Measurements from ENCODE around the gene ECEL1. TPM values are rescaled to one million over a fixed set of nuclear protein-coding genes. Genes with fewer than 3 reads are reported as not detected.

The ECEL1 gene
- total and polyA plus RNA-seq, 9 of the 15 experiments (the other 6 are each of a cell fraction or from before 2014, with no cell fraction given) = 0.09 TPM; not detected in 8

- no peak overlapping the region for H3K4me2 ChIP-seq (ENCODE audit: insufficient read depth, low read length)
- WGBS (ENCODE audit: insufficient coverage, low coverage, missing lambda C conversion rate) = 4% methylated on average over 8 of the region's 8 CpGs
- FAIRE-seq (no peak), DNase-seq (ENCODE audit: extremely low read depth in 1 of 4, low spot score in 3 of 4) (no peak), ATAC-seq (no peak)
- H3K27me3 ChIP-seq (ENCODE audit: control insufficient read depth in 2 of 2, insufficient read depth in 2 of 2, low read length in 2 of 2) = peaks cover 0 to 33% of the 10 kb centered on the region in 2 experiments; a peak in 2 of 5 replicates
- no peaks in the 10 kb centered on the region for H3K9me1 ChIP-seq (ENCODE audit: control insufficient read depth, insufficient read depth, low read length)
- H3K9ac ChIP-seq (ENCODE audit: insufficient read depth in 1 of 2, low read depth in 2 of 2, low read length in 2 of 2) = no peak overlapping the region
- no peaks in the 10 kb centered on the region for H3K4me1 ChIP-seq (replicated peaks in 1 of 2; ENCODE audit: control insufficient read depth in 2 of 2, insufficient read depth in 2 of 2, low read length in 2 of 2)
- TF ChIP-seq GABPB1 (CRISPR knock-in tag; IDR thresholded peaks at IDR 0.05) (no peak), ESRRA (IDR thresholded peaks at IDR 0.05; ENCODE audit: borderline replicate concordance, low read depth) (no peak), PBX2 (CRISPR knock-in tag; IDR thresholded peaks at IDR 0.05; ENCODE audit: low read depth) (no peak), PBX2 (tag; conservative IDR thresholded peaks at IDR 0.05; ENCODE audit: low read depth) (no peak), NFXL1 (CRISPR knock-in tag; IDR thresholded peaks at IDR 0.05) (no peak), POU5F1 (IDR thresholded peaks at IDR 0.05; ENCODE audit: borderline replicate concordance, low read depth, low read length, partially characterized antibody) (no peak), FOXK2 (conservative IDR thresholded peaks at IDR 0.05 in 1 of 2, IDR thresholded peaks at IDR 0.05 in 1 of 2; ENCODE audit: low read depth in 2 of 2) (no peak), RHOXF2B (CRISPR knock-in tag; conservative IDR thresholded peaks at IDR 0.05) (no peak), TARDBP (IDR thresholded peaks at IDR 0.05) (no peak), ATF2 (CRISPR knock-in tag; IDR thresholded peaks at IDR 0.05) (no peak)
- CTCF ChIA-PET (ENCODE audit: low intra/inter-chr PET ratio) = no interaction called here
- POLR2A ChIA-PET = no interaction called here
- in situ Hi-C loops (cut with MboI) (no loop called here), intact Hi-C loops (cut with micrococcal nuclease) (no loop called here)
- H3K27ac ChIP-seq (ENCODE audit: extremely low read depth, low read depth, low read length) = no peak overlapping the region
- no TSS peak for BruUV-seq (replicated peaks)
- no peaks in the 10 kb centered on the region for H3K36me3 ChIP-seq (ENCODE audit: control insufficient read depth, insufficient read depth, low read length)
- H3K9me3 ChIP-seq (replicated peaks; ENCODE audit: control insufficient read depth, insufficient read depth, low read depth, low read length) = no peaks in the 10 kb centered on the region
- H2AFZ ChIP-seq (ENCODE audit: low read depth, low read length) = no peak overlapping the region
- H3K79me2 ChIP-seq (ENCODE audit: control insufficient read depth, insufficient read depth, low read length) = no peaks in the 10 kb centered on the region
- no peaks in the 10 kb centered on the region for H4K20me1 ChIP-seq (replicated peaks; ENCODE audit: control insufficient read depth, insufficient read depth, low read length)
- H3K4me3 ChIP-seq = no peak overlapping the region
Measured at GRCh38 chr2:232492236-232492848, 4.7 kb upstream of the ECEL1 start.
